Mesendoderm (in vitro differentiated cells): ENCODE measurements around the gene NUP62.
A peak's percentile ranks its signal among the peaks of the same experiment; 100 is the strongest.

ENCODE experiments used
- DNase-seq: peaks from one replicate; pipeline ENCODE4 v3.0.0; 2013
- H2AK5ac ChIP-seq: 2 replicates; pipeline ENCODE4 v1.6.1; 2013; ENCODE audit warnings: low read length, inconsistent platforms
- H2BK120ac ChIP-seq: 2 replicates; pipeline ENCODE4 v1.6.1; 2013; ENCODE audit warnings: low read depth, mild to moderate bottlenecking, low read length, moderate library complexity, mixed read lengths
- H2BK15ac ChIP-seq: replicated peaks from 2 replicates; pipeline ENCODE4 v1.6.1; 2013; ENCODE audit warnings: low read depth, mild to moderate bottlenecking, moderate library complexity
- H2BK5ac ChIP-seq: 2 replicates; pipeline ENCODE4 v1.6.1; 2013; ENCODE audit warnings: low read length, inconsistent platforms
- H3K18ac ChIP-seq: 2 replicates; pipeline ENCODE4 v1.6.1; 2013; ENCODE audit warnings: mild to moderate bottlenecking, low read length, mixed read lengths
- H3K23ac ChIP-seq: one replicate; pipeline ENCODE4 v1.6.1; 2013; ENCODE audit warnings: low read length
- H3K27ac ChIP-seq: 2 replicates; pipeline ENCODE4 v1.5.1; 2013; ENCODE audit warnings: low read depth, mild to moderate bottlenecking, inconsistent platforms, low read length, moderate library complexity
- H3K27me3 ChIP-seq: 2 replicates; pipeline ENCODE4 v1.6.1; 2013; ENCODE audit warnings: low read length, control low read depth, mild to moderate bottlenecking, inconsistent platforms; ENCODE audit not compliant: insufficient read depth, poor library complexity
- H3K36me3 ChIP-seq: 2 replicates; pipeline ENCODE4 v1.6.1; 2013; ENCODE audit warnings: low read length, inconsistent platforms; ENCODE audit not compliant: control insufficient read depth, insufficient read depth
- H3K4ac ChIP-seq: one replicate; pipeline ENCODE4 v1.6.1; 2013; ENCODE audit warnings: low read depth, mild to moderate bottlenecking, low read length, moderate library complexity
- H3K4me1 ChIP-seq: 2 replicates; pipeline ENCODE4 v1.6.1; 2013; ENCODE audit warnings: low read depth, low read length, inconsistent platforms; ENCODE audit not compliant: control insufficient read depth
- H3K4me2 ChIP-seq: 2 replicates; pipeline ENCODE4 v1.6.1; 2013; ENCODE audit warnings: low read length
- H3K4me3 ChIP-seq: 2 replicates; pipeline ENCODE4 v1.5.1; 2013; ENCODE audit warnings: mild to moderate bottlenecking, low read length
- H3K56ac ChIP-seq: one replicate; pipeline ENCODE4 v1.6.1; 2013; ENCODE audit warnings: low read length
- H3K79me1 ChIP-seq: 2 replicates; pipeline ENCODE4 v1.6.1; 2013; ENCODE audit warnings: low read length, inconsistent platforms
- H3K79me2 ChIP-seq: 2 replicates; pipeline ENCODE4 v1.6.1; 2013; ENCODE audit warnings: mild to moderate bottlenecking, low read length; ENCODE audit not compliant: control insufficient read depth, insufficient read depth
- H3K9ac ChIP-seq: 2 replicates; pipeline ENCODE4 v1.6.1; 2013; ENCODE audit warnings: low read length, inconsistent platforms
- H4K5ac ChIP-seq: one replicate; pipeline ENCODE4 v1.6.1; 2013; ENCODE audit warnings: low read length
- H4K8ac ChIP-seq: one replicate; pipeline ENCODE4 v1.6.1; 2013; ENCODE audit warnings: low read depth, mild to moderate bottlenecking, control low read depth, low read length, moderate library complexity
- WGBS: extraction: QIAGEN DNeasy Blood & Tissue Kit; methylation state at CpG from one replicate; pipeline ENCODE4 v1.1.7; 2013; ENCODE audit warnings: low lambda C conversion rate, missing lambda C conversion rate; ENCODE audit not compliant: insufficient coverage; ENCODE audit errors: extremely low coverage; 5-methylcytosine and 5-hydroxymethylcytosine counted together

Gene NUP62

DNA sequence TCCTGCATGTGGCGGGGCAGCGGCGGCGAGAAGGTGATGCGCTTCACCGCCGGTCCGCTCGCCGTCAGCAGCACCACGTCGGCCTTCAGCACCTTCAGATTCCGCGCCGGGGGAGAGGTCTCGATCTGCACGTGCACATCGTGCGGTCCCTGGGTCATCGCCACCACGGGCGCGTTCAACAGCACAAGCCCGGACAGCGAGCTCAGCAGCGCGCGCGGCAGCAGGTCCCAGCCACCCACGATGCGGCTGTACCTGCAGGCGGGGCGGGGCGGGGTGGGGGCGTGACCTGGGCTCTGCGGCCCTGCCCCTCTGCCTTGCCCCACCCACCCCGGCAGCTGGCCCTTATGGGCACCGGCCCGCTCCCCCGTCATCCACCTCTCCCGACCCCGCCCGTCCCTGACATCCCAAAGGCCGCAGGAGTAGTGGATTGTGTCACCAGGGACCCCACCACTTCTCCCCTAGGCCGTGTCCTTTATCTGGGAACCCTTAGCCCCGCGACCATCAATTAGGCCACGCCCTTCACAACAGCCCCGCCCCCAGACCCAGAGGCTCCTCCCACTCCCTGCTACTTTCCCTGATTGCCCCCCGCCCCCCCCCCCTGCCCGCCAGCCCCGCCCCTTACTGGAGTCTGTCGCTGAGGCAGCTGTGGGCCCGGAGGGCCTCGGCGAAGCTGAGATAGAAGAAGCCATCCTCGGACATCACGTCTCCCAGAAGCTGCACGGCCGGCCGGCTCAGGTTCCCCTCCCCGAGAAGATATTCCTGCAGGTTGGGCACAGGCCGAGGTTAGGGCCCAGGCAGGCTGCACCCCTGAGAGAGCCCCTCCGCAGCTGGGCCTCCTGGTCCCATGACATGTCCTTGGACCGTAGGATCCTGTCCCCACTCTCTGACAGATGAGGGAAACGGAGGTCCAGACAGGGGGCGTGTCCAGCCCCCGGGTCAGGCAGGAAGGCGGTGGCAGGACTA, 38.7 kb downstream of the NUP62 start:
- H3K27me3 ChIP-seq = no peaks in the 10 kb centered on the region
- H3K4me1 ChIP-seq = no peaks in the 10 kb centered on the region
- no peaks in the 10 kb centered on the region for H3K79me1 ChIP-seq
- H3K4me2 ChIP-seq = peak overlapping the region; percentile 59
- H3K36me3 ChIP-seq = no peaks in the 10 kb centered on the region
- no CpG with 5 or more reads among the region's 69 CpGs for WGBS
- no peak overlapping the region for H3K4me3 ChIP-seq
- peak overlapping the region; percentile 40 for H3K9ac ChIP-seq
- no peak overlapping the region for H3K23ac ChIP-seq
- no peak overlapping the region for H2BK15ac ChIP-seq
- no peak overlapping the region for H4K5ac ChIP-seq
- H2BK120ac ChIP-seq = no peak overlapping the region
- no peak overlapping the region for H2BK5ac ChIP-seq
- H3K18ac ChIP-seq = no peak overlapping the region
- H2AK5ac ChIP-seq = no peak overlapping the region
- no peaks in the 10 kb centered on the region for H3K79me2 ChIP-seq
- H3K27ac ChIP-seq = no peak overlapping the region
- H3K56ac ChIP-seq = peak overlapping the region; percentile 74
- H4K8ac ChIP-seq = no peak overlapping the region
- DNase-seq = no peak
- no peak overlapping the region for H3K4ac ChIP-seq

GRCh38 chr19:49889687-49890348, 39.5 kb downstream of the NUP62 start:
- Histone ChIP-seq H4K8ac (no peak overlapping the region), H3K56ac (peak overlapping the region; percentile 74), H3K27me3 (no peaks in the 10 kb centered on the region), H4K5ac (no peak overlapping the region), H2BK5ac (no peak overlapping the region), H2BK15ac (no peak overlapping the region), H3K79me2 (no peaks in the 10 kb centered on the region), H3K9ac (peak overlapping the region; percentile 40), H2AK5ac (no peak overlapping the region), H3K79me1 (no peaks in the 10 kb centered on the region), H2BK120ac (no peak overlapping the region), H3K36me3 (no peaks in the 10 kb centered on the region), H3K23ac (no peak overlapping the region), H3K18ac (no peak overlapping the region), H3K4me2 (peak overlapping the region; percentile 59), H3K27ac (no peak overlapping the region), H3K4me1 (no peaks in the 10 kb centered on the region), H3K4me3 (no peak overlapping the region), H3K4ac (no peak overlapping the region)
- WGBS = no CpG with 5 or more reads among the region's 71 CpGs
- DNase-seq = peak; percentile 96

- no peak overlapping the region for H4K8ac ChIP-seq
- H3K18ac ChIP-seq = no peak overlapping the region
- H4K5ac ChIP-seq = no peak overlapping the region
- no peak overlapping the region for H3K4ac ChIP-seq
- H2BK15ac ChIP-seq = no peak overlapping the region
- H2BK120ac ChIP-seq = no peak overlapping the region
- no peak overlapping the region for H3K27ac ChIP-seq
- no peaks in the 10 kb centered on the region for H3K27me3 ChIP-seq
- H2AK5ac ChIP-seq = no peak overlapping the region
- WGBS = no CpG with 5 or more reads among the region's 23 CpGs
- H3K36me3 ChIP-seq = no peaks in the 10 kb centered on the region
- no peak overlapping the region for H3K9ac ChIP-seq
- no peak overlapping the region for H3K56ac ChIP-seq
- H3K23ac ChIP-seq = no peak overlapping the region
- no peaks in the 10 kb centered on the region for H3K79me1 ChIP-seq
- no peak for DNase-seq
- no peaks in the 10 kb centered on the region for H3K79me2 ChIP-seq
- H3K4me3 ChIP-seq = no peak overlapping the region
- H2BK5ac ChIP-seq = no peak overlapping the region
- H3K4me2 ChIP-seq = no peak overlapping the region
- H3K4me1 ChIP-seq = no peaks in the 10 kb centered on the region
Measured at GRCh38 chr19:49889038-49889686, 40.1 kb downstream of the NUP62 start.

GRCh38 chr19:49888510-49888824, 40.8 kb downstream of the NUP62 start:
- no peak overlapping the region for H3K18ac ChIP-seq
- H3K4ac ChIP-seq = no peak overlapping the region
- H3K79me1 ChIP-seq = no peaks in the 10 kb centered on the region
- peaks cover 2% of the 10 kb centered on the region for H3K36me3 ChIP-seq
- no peak overlapping the region for H2BK5ac ChIP-seq
- H3K23ac ChIP-seq = no peak overlapping the region
- no CpG with 5 or more reads among the region's 18 CpGs for WGBS
- no peak for DNase-seq
- no peak overlapping the region for H3K4me2 ChIP-seq
- H3K9ac ChIP-seq = no peak overlapping the region
- H2AK5ac ChIP-seq = no peak overlapping the region
- H3K4me3 ChIP-seq = no peak overlapping the region
- H3K27ac ChIP-seq = no peak overlapping the region
- no peaks in the 10 kb centered on the region for H3K4me1 ChIP-seq
- no peak overlapping the region for H2BK120ac ChIP-seq
- H4K8ac ChIP-seq = no peak overlapping the region
- H3K27me3 ChIP-seq = no peaks in the 10 kb centered on the region
- no peak overlapping the region for H3K56ac ChIP-seq
- H3K79me2 ChIP-seq = no peaks in the 10 kb centered on the region
- H2BK15ac ChIP-seq = no peak overlapping the region
- no peak overlapping the region for H4K5ac ChIP-seq

DNA sequence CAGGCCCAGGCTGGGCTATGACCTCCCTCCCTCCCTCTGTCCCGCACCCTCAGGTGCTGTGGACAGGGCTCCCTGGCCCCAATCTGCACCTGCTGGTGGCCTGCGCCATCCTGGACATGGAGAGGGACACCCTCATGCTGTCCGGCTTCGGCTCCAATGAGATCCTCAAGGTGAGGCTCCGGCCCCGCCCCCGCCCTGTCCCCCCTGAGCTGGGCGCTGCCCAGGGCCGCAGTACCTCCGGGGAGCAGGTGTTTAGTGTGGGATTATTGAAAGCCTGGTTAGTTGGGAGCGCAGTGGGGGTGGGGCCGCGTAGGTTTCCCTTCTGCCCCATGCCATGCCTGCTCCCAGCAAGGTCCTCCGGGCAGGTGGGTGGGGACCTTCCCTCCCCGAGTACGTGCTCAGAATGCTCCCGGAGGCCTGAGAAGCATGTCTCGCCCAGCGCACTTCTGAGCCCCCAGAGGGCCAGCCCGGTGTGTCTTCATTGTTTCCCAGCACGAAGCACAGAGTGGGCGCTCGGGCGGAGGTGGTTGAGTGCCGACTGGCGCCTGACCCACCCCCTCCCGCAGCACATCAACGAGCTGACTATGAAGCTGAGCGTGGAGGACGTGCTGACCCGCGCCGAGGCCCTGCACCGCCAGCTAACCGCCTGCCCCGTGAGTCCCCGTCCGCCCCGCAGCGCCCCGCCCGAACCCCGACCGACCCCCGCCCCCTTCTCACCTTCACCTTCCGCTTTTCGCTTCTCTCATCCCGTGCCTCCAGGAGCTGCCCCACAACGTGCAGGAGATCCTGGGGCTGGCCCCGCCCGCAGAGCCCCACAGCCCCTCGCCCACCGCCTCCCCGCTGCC, 41.4 kb downstream of the NUP62 start:
- no peak for DNase-seq
- Histone ChIP-seq H3K36me3 (peaks cover 4% of the 10 kb centered on the region), H3K4me3 (no peak overlapping the region), H4K5ac (no peak overlapping the region), H3K9ac (no peak overlapping the region), H3K27me3 (no peaks in the 10 kb centered on the region), H4K8ac (no peak overlapping the region), H3K4me2 (no peak overlapping the region), H3K79me1 (no peaks in the 10 kb centered on the region), H3K4me1 (no peaks in the 10 kb centered on the region), H2BK5ac (no peak overlapping the region), H3K23ac (no peak overlapping the region), H2AK5ac (no peak overlapping the region), H2BK120ac (no peak overlapping the region), H2BK15ac (no peak overlapping the region), H3K4ac (no peak overlapping the region), H3K79me2 (no peaks in the 10 kb centered on the region), H3K27ac (no peak overlapping the region), H3K56ac (no peak overlapping the region), H3K18ac (no peak overlapping the region)
- WGBS = no CpG with 5 or more reads among the region's 54 CpGs
